NCI-H187 (cell line): ENCODE measurements around the gene TMEM178B.
"Not testable (repeated sequence)": the region's sequence is repeated elsewhere in the genome, so short reads cannot be mapped to it uniquely, and the experiment has no call there.

Experiments used
- DNase-seq, 2 experiments: peaks; one replicate each; lab custom pipeline; 2025; lab: John Stamatoyannopoulos, UW

Gene TMEM178B

GRCh38 chr7:141142058-141142457 is 68.2 kb downstream of the TMEM178B start:
- DNase-seq: no peak

- DNase-seq: no peak
Measured at GRCh38 chr7:141144921-141145629, 71.2 kb downstream of the TMEM178B start.

GRCh38 chr7:141145630-141145982 is 71.7 kb downstream of the TMEM178B start:
- no peak for DNase-seq

GRCh38 chr7:141147482-141147881 is 73.6 kb downstream of the TMEM178B start:
- no peak for DNase-seq

- no peak for DNase-seq
Measured at GRCh38 chr7:141150465-141150864, 76.6 kb downstream of the TMEM178B start.

GRCh38 chr7:141151746-141152145 is 77.9 kb downstream of the TMEM178B start:
- DNase-seq: no peak

- no peak for DNase-seq
Measured at GRCh38 chr7:141153231-141153630, 79.4 kb downstream of the TMEM178B start.

- DNase-seq: no peak
Measured at GRCh38 chr7:141154131-141154732, 80.4 kb downstream of the TMEM178B start.

- no peak for DNase-seq
Measured at GRCh38 chr7:141156407-141156806, 82.5 kb downstream of the TMEM178B start.

- no peak for DNase-seq
Measured at GRCh38 chr7:141157138-141157765, 83.4 kb downstream of the TMEM178B start.

GRCh38 chr7:141158561-141158960 is 84.7 kb downstream of the TMEM178B start:
- DNase-seq: no peak

GRCh38 chr7:141160246-141160860 is 86.5 kb downstream of the TMEM178B start:
- no peak for DNase-seq

- DNase-seq: no peak
Measured at GRCh38 chr7:141161550-141162535, 88.0 kb downstream of the TMEM178B start.

- no peak for DNase-seq
Measured at GRCh38 chr7:141165521-141165920, 91.7 kb downstream of the TMEM178B start.

GRCh38 chr7:141166926-141167325 is 93.1 kb downstream of the TMEM178B start:
- no peak for DNase-seq

GRCh38 chr7:141167381-141167964 is 93.6 kb downstream of the TMEM178B start:
- DNase-seq: no peak

- DNase-seq: not testable (repeated sequence)
Measured at GRCh38 chr7:141169157-141169556, 95.3 kb downstream of the TMEM178B start.

- not testable (repeated sequence) for DNase-seq
Measured at GRCh38 chr7:141175728-141176127, 101.9 kb downstream of the TMEM178B start.

- not testable (repeated sequence) for DNase-seq
Measured at GRCh38 chr7:141177120-141177519, 103.3 kb downstream of the TMEM178B start.

- peak; percentile 30 to 48 for DNase-seq
Measured at GRCh38 chr7:141178486-141179135, 104.7 kb downstream of the TMEM178B start.

- no peak for DNase-seq
Measured at GRCh38 chr7:141181812-141182211, 107.9 kb downstream of the TMEM178B start.
